Erythroblast (primary cell): ENCODE results near the gene HDAC4.

ENCODE experiments used
- GATA1 ChIP-seq: IDR thresholded peaks from 2 replicates; pipeline ENCODE4 v1.6.1; 2011; ENCODE audit warnings: low read depth, mild to moderate bottlenecking, control low read depth, low read length, moderate library complexity
- POLR2A ChIP-seq: IDR thresholded peaks from 2 replicates; pipeline ENCODE4 v1.6.1; 2011; ENCODE audit warnings: mild to moderate bottlenecking, low read length

DNA sequence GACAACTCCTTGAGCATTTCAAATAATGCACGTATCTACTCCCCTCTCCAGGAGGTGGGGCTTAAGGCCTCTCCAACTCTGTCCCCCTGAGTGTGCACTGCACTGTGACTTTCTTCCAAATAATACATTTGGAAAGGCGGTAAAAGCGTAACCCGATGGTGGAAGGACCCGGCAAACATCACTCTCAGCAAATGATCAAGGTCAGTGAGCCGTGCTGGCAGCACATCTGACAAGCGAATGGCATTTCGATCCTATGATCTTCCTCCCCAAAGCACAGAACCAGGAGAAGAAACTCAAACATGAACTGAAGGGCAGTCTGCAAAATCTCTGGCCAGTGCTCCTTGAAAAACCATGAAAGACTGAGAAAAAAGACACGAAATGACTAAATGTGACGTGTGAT lies 344.2 kb downstream of the HDAC4 start:
- TF ChIP-seq POLR2A: no peak
- no peak for TF ChIP-seq GATA1
